Superior temporal gyrus (tissue), 1 donor: ENCODE data around the gene ZNF207.
"Not testable (repeated sequence)": the region's sequence is repeated elsewhere in the genome, so short reads cannot be mapped to it uniquely, and the experiment has no call there.

Experiments
- DNase-seq: peaks from one replicate; pipeline ENCODE4 v3.0.0-alpha.2; 2016; ENCODE audit errors: extremely low spot score

Gene ZNF207

DNA sequence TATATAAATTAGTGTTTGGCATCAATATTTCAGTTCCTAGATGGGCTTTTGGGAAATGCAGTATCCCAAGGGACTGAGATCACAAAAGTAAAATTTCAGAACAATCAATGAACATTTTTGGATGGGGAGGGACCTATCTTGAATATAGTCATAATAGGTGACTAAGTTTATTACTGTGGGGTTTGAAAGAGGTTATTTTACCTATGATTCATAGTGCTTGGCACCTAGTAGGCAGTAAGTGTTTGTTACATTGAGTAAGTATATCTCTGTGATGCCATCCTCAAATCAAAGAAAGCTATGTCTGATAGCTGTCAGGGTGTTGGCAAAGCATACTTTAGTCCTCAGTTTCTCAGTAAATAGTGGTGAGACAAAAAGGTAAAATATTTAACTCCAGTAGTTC is 36.9 kb downstream of the ZNF207 start:
- no peak for DNase-seq

DNA sequence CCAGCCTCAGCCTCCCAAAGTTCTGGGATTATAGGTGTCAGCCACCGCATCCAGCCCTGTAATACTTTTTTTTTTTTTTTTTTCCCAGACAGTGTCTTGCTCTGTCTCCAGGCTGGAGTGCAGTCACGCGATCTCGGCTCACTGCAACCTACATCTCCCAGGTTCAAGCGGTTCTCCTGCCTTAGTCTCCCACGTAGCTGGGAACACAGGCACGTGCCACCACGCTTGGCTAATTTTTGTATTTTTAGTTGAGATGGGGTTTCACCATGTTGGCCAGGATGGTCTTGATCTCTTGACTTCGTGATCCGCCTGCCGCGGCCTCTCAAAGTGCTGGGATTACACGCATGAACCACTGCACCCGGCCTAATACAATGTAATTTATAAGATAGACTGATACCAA is 38.2 kb downstream of the ZNF207 start:
- DNase-seq: not testable (repeated sequence)

- no peak for DNase-seq
Observed at GRCh38 chr17:32388613-32389459, 38.9 kb downstream of the ZNF207 start.

DNA sequence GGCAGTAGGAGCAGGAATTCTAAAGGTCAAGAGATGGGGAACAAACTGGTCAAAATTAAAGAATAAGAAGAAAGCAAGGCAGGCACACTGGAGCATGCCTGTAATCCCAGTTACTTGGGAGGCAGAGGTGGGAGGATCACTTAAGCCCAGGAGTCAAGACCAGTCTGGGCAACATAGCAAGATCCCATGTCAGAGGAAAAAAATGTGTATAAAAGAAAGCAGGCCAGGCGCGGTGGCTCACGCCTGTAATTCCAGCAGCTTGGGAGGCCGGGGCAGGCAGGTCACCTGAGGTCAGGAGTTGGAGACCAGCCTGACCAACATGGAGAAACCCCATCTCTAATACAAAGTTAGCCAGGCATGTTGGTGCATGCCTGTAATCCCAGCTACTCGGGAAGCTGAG is 43.9 kb downstream of the ZNF207 start:
- DNase-seq: no peak

DNA sequence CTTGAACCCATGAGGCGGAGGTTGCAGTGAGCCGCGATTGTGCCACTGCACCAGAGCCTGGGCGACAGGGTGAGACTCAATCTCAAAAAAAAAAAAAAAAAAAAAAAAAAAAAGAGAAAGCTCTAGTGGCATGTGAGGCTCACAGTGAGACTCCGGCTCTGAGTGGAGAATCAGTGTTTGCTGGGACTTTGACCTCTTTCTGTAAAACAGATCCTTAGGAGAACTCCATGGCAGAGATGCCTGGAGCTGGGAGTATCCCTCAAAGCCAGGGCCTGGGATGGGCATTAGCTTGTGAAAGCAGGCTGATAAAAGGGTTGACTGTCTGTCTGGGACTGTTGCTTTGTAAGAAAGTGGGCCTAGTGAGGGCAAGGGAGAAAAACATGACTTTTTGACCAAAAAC is 46.4 kb downstream of the ZNF207 start:
- DNase-seq: no peak

DNA sequence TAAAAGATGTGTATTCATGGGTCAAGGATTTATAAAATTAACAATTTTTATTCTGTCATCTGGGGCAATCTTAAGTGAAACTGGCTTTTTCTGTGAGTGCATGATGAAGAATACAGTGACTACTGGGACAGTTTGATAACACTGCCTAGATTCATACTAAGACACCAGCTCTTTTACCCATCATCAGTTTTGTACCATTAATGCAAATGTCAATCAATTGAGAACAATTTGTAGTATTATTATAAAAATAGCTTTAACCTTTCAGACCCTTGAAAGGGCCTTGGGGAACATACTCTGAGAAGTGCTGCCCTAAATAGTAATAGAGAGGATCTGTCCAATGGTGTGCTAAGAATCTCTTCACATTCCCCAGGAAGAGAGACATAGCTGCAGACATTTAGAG is 49.0 kb downstream of the ZNF207 start:
- no peak for DNase-seq

- not testable (repeated sequence) for DNase-seq
Observed at GRCh38 chr17:32410085-32410484, 60.1 kb downstream of the ZNF207 start.

- no peak for DNase-seq
Observed at GRCh38 chr17:32426894-32427293, 76.9 kb downstream of the ZNF207 start.

DNA sequence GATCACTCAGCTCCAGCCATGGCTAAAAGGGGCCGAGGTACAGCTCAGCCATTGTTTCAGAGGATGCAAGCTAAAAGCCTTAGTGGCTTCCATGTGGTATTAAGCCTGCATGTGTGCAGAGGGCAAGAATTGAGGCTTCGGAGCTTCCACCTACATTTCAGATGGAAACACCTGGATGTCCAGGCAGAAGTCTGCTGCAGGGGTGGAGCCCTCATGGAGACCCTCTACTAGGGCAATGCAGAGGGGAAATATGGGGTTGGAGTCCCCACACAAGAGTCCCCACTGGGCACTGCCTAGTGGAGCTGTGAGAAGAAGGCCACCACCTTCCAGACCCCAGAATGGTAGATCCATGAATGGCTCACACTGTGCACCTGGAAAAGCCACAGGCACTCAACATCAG is 79.6 kb downstream of the ZNF207 start:
- no peak for DNase-seq
